Measurements from ENCODE around the gene TENT4A. TPM values are rescaled to one million over a fixed set of nuclear protein-coding genes. Genes with fewer than 3 reads are reported as not detected.

TENT4A gene
- total and polyA plus RNA-seq, 4 donors, result 4.1 to 37.0 (median 23.0) TPM

- H3K36me3 ChIP-seq (ENCODE audit: control insufficient read depth in 1 of 2, insufficient read depth in 2 of 2, low read length in 1 of 2), result no peaks in the 10 kb centered on the region
- DNase-seq, result peak in 1 of 2 donors; percentile 21
- H3K9me3 ChIP-seq (ENCODE audit: control insufficient read depth, low read length), result no peaks in the 10 kb centered on the region
- no peak overlapping the region for H3K4me3 ChIP-seq (ENCODE audit: low read length in 2 of 2)
- no peaks in the 10 kb centered on the region for H3K27me3 ChIP-seq (ENCODE audit: control insufficient read depth in 1 of 2, insufficient read depth in 2 of 2, low read length in 1 of 2)
- peak overlapping the region in 1 of 2 donors; percentile 12 for H3K27ac ChIP-seq (ENCODE audit: low read depth in 1 of 2, low read length in 2 of 2)
- 85 to 89% methylated on average over 5 of the region's 5 CpGs for WGBS, 2 donors
- peaks cover 0 to 3% of the 10 kb centered on the region in 2 donors for H3K4me1 ChIP-seq (ENCODE audit: control insufficient read depth in 1 of 2, insufficient read depth in 2 of 2, low read length in 2 of 2)
- intact Hi-C loops (cut with DNase I), result loop anchor here in 1 of 2 donors (5.0 kb wide), 1 partner anchor 102 kb away; the partner anchor contains the start of genes NSUN2 and SRD5A1
- ATAC-seq (ENCODE audit: low FRiP score), result no peak
Measured at GRCh38 chr5:6734781-6735180, 21.5 kb downstream of the TENT4A start.

DNA sequence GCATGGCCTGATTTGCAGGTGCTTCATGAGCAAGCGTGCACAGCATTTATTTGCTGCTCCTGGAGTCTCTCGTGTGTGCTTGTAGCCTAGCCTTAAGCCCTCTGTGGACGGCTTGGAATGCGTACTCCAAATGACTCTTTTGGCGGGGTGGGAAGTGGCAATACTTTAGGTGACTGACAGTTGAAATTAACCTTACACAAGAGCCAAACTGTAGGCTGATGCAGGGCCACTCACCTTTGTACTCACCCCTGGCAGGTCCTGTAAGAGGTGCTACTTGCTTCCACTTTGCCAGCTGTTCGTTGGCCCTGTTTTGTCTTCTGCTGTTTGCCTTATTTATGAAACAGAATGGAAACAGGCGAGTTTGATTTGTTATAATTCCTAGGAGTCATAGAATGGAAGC lies 22.9 kb downstream of the TENT4A start:
- Histone ChIP-seq H3K27ac (ENCODE audit: low read depth in 1 of 2, low read length in 2 of 2) (no peak overlapping the region), H3K4me1 (ENCODE audit: control insufficient read depth in 1 of 2, insufficient read depth in 2 of 2, low read length in 2 of 2) (peaks cover 0 to 3% of the 10 kb centered on the region in 2 donors), H3K36me3 (ENCODE audit: control insufficient read depth in 1 of 2, insufficient read depth in 2 of 2, low read length in 1 of 2) (no peaks in the 10 kb centered on the region), H3K27me3 (ENCODE audit: control insufficient read depth in 1 of 2, insufficient read depth in 2 of 2, low read length in 1 of 2) (no peaks in the 10 kb centered on the region), H3K4me3 (ENCODE audit: low read length in 2 of 2) (no peak overlapping the region), H3K9me3 (ENCODE audit: control insufficient read depth, low read length) (no peaks in the 10 kb centered on the region)
- intact Hi-C loops (cut with DNase I), result no loop called here
- WGBS, 2 donors, result 87% methylated on average over 7 of the region's 7 CpGs
- no peak for ATAC-seq (ENCODE audit: low FRiP score)
- DNase-seq, result no peak

DNA sequence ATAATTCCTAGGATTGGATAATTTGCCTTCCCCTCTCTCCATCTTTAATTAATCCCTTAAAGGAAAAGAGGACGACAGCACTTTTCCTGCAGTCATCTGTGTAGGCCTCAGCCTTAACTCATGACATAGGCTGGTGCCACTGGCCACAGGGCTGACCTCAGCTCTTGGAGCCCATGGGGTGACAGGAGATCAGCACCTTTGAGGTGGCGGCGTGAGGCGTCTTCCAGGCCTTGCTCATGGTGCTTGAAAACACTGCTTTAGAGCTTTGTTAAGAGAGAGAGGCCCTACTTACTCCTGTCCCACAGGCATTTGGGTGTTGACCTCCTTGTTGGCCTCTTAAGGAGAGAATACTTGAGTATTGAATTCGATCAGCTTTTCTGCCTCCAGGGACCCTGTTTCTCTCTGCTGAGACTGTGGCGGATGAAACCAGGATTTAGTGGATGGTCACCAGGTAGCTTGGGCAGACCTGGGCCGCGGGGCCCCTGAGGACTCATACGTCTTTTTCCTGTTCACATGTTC lies 23.4 kb downstream of the TENT4A start:
- intact Hi-C loops (cut with DNase I), result no loop called here
- Histone ChIP-seq H3K27ac (ENCODE audit: low read depth in 1 of 2, low read length in 2 of 2) (no peak overlapping the region), H3K4me1 (ENCODE audit: control insufficient read depth in 1 of 2, insufficient read depth in 2 of 2, low read length in 2 of 2) (peaks cover 0 to 3% of the 10 kb centered on the region in 2 donors), H3K27me3 (ENCODE audit: control insufficient read depth in 1 of 2, insufficient read depth in 2 of 2, low read length in 1 of 2) (no peaks in the 10 kb centered on the region), H3K4me3 (ENCODE audit: low read length in 2 of 2) (no peak overlapping the region), H3K36me3 (ENCODE audit: control insufficient read depth in 1 of 2, insufficient read depth in 2 of 2, low read length in 1 of 2) (no peaks in the 10 kb centered on the region), H3K9me3 (ENCODE audit: control insufficient read depth, low read length) (no peaks in the 10 kb centered on the region)
- no peak for DNase-seq
- 92 to 94% methylated on average over 9 of the region's 9 CpGs for WGBS, 2 donors
- ATAC-seq (ENCODE audit: low FRiP score), result no peak

- intact Hi-C loops (cut with DNase I), result no loop called here
- DNase-seq (no peak), ATAC-seq (ENCODE audit: low FRiP score) (no peak)
- no peaks in the 10 kb centered on the region for H3K9me3 ChIP-seq (ENCODE audit: control insufficient read depth, low read length)
- H3K4me3 ChIP-seq (ENCODE audit: low read length in 2 of 2), result no peak overlapping the region
- no peaks in the 10 kb centered on the region for H3K27me3 ChIP-seq (ENCODE audit: control insufficient read depth in 1 of 2, insufficient read depth in 2 of 2, low read length in 1 of 2)
- no peaks in the 10 kb centered on the region for H3K4me1 ChIP-seq (ENCODE audit: control insufficient read depth in 1 of 2, insufficient read depth in 2 of 2, low read length in 2 of 2)
- no peak overlapping the region for H3K27ac ChIP-seq (ENCODE audit: low read depth in 1 of 2, low read length in 2 of 2)
- WGBS, 2 donors, result 92% methylated on average over 24 of the region's 24 CpGs
- H3K36me3 ChIP-seq (ENCODE audit: control insufficient read depth in 1 of 2, insufficient read depth in 2 of 2, low read length in 1 of 2), result no peaks in the 10 kb centered on the region
Measured at GRCh38 chr5:6737043-6737941, 24.1 kb downstream of the TENT4A start.

DNA sequence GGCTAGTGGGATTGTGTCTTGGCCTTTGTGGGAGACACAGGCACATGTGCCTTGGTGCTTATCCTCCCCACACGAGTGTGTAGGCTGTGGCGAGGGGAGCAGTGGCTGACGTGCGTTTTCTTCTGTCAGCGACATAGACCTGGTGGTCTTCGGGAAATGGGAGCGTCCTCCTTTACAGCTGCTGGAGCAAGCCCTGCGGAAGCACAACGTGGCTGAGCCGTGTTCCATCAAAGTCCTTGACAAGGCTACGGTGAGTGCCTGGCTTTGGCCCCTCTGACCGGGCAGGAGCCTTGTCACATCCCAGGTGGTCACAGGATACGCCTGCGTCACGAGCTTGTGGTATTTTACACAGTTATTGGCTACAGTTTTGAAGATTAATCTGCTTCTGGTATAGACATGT lies 26.4 kb downstream of the TENT4A start:
- Histone ChIP-seq H3K4me3 (ENCODE audit: low read length in 2 of 2) (no peak overlapping the region), H3K9me3 (ENCODE audit: control insufficient read depth, low read length) (no peaks in the 10 kb centered on the region), H3K4me1 (ENCODE audit: control insufficient read depth in 1 of 2, insufficient read depth in 2 of 2, low read length in 2 of 2) (no peaks in the 10 kb centered on the region), H3K27ac (ENCODE audit: low read depth in 1 of 2, low read length in 2 of 2) (no peak overlapping the region), H3K27me3 (ENCODE audit: control insufficient read depth in 1 of 2, insufficient read depth in 2 of 2, low read length in 1 of 2) (no peaks in the 10 kb centered on the region), H3K36me3 (ENCODE audit: control insufficient read depth in 1 of 2, insufficient read depth in 2 of 2, low read length in 1 of 2) (no peaks in the 10 kb centered on the region)
- WGBS, 2 donors, result 88 to 92% methylated on average over 15 of the region's 15 CpGs
- intact Hi-C loops (cut with DNase I), result loop anchor here in 1 of 2 donors (5.0 kb wide), 1 partner anchor 107 kb away; the partner anchor contains the start of genes NSUN2 and SRD5A1
- no peak for DNase-seq
- ATAC-seq (ENCODE audit: low FRiP score), result no peak

- H3K27ac ChIP-seq (ENCODE audit: low read depth in 1 of 2, low read length in 2 of 2), result no peak overlapping the region
- no peaks in the 10 kb centered on the region for H3K4me1 ChIP-seq (ENCODE audit: control insufficient read depth in 1 of 2, insufficient read depth in 2 of 2, low read length in 2 of 2)
- no peak overlapping the region for H3K4me3 ChIP-seq (ENCODE audit: low read length in 2 of 2)
- no peak for DNase-seq
- ATAC-seq (ENCODE audit: low FRiP score), result no peak
- intact Hi-C loops (cut with DNase I), result loop anchor here in 1 of 2 donors (5.0 kb wide), 1 partner anchor 108 kb away; the partner anchor contains the start of genes NSUN2 and SRD5A1
- H3K9me3 ChIP-seq (ENCODE audit: control insufficient read depth, low read length), result no peaks in the 10 kb centered on the region
- H3K27me3 ChIP-seq (ENCODE audit: control insufficient read depth in 1 of 2, insufficient read depth in 2 of 2, low read length in 1 of 2), result no peaks in the 10 kb centered on the region
- no peaks in the 10 kb centered on the region for H3K36me3 ChIP-seq (ENCODE audit: control insufficient read depth in 1 of 2, insufficient read depth in 2 of 2, low read length in 1 of 2)
- WGBS, 2 donors, result 91 to 93% methylated on average over 12 of the region's 12 CpGs
Measured at GRCh38 chr5:6740586-6741150, 27.4 kb downstream of the TENT4A start.

DNA sequence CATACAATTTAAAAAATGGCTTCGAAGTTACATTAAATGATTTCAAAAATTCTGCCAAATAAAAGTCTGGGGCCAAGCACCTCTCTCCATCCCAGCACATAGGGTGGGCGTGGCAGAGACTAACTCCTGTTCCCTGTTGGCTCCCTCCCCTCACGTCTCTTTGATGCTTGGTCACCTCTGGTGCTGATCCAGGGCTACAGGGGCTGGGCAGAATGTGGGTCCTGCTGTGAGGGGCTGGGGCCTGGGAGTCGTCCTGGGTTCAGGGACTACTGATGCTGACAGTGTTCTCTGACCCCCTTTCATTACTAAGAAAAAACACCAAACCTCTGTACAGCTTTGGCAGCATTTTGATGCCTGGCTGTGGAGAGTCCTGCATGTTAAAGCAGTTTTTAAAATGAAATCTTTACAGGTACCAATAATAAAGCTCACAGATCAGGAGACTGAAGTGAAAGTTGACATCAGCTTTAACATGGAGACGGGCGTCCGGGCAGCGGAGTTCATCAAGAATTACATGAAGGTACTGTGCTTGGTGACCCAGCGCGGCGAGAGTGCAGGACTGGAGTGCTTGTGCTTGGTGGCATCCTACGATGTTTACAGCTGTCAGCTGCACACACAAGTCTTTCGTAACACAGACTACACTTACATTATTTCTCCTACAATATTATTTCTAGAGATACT lies 29.0 kb downstream of the TENT4A start:
- WGBS, 2 donors, result 77 to 80% methylated on average over 13 of the region's 13 CpGs
- Histone ChIP-seq H3K9me3 (ENCODE audit: control insufficient read depth, low read length) (no peaks in the 10 kb centered on the region), H3K27ac (ENCODE audit: low read depth in 1 of 2, low read length in 2 of 2) (no peak overlapping the region), H3K4me1 (ENCODE audit: control insufficient read depth in 1 of 2, insufficient read depth in 2 of 2, low read length in 2 of 2) (no peaks in the 10 kb centered on the region), H3K4me3 (ENCODE audit: low read length in 2 of 2) (no peak overlapping the region), H3K36me3 (ENCODE audit: control insufficient read depth in 1 of 2, insufficient read depth in 2 of 2, low read length in 1 of 2) (no peaks in the 10 kb centered on the region), H3K27me3 (ENCODE audit: control insufficient read depth in 1 of 2, insufficient read depth in 2 of 2, low read length in 1 of 2) (no peaks in the 10 kb centered on the region)
- no peak for ATAC-seq (ENCODE audit: low FRiP score)
- intact Hi-C loops (cut with DNase I), result loop anchor here in 1 of 2 donors (5.0 kb wide), 1 partner anchor 110 kb away; the partner anchor contains the start of genes NSUN2 and SRD5A1
- no peak for DNase-seq

- Histone ChIP-seq H3K27me3 (ENCODE audit: control insufficient read depth in 1 of 2, insufficient read depth in 2 of 2, low read length in 1 of 2) (no peaks in the 10 kb centered on the region), H3K9me3 (ENCODE audit: control insufficient read depth, low read length) (no peaks in the 10 kb centered on the region), H3K4me1 (ENCODE audit: control insufficient read depth in 1 of 2, insufficient read depth in 2 of 2, low read length in 2 of 2) (no peaks in the 10 kb centered on the region), H3K36me3 (ENCODE audit: control insufficient read depth in 1 of 2, insufficient read depth in 2 of 2, low read length in 1 of 2) (no peaks in the 10 kb centered on the region), H3K4me3 (ENCODE audit: low read length in 2 of 2) (no peak overlapping the region), H3K27ac (ENCODE audit: low read depth in 1 of 2, low read length in 2 of 2) (no peak overlapping the region)
- intact Hi-C loops (cut with DNase I), result loop anchor here in 1 of 2 donors (5.0 kb wide), 1 partner anchor 111 kb away; the partner anchor contains the start of genes NSUN2 and SRD5A1
- DNase-seq (no peak), ATAC-seq (ENCODE audit: low FRiP score) (no peak)
- WGBS, 2 donors, result 76 to 80% methylated on average over 10 of the region's 10 CpGs
Measured at GRCh38 chr5:6743161-6743560, 29.9 kb downstream of the TENT4A start.

All from aorta (tissue), 5 donors.